Adipocyte (in vitro differentiated cells): ENCODE results near the gene WLS.

Source experiments
- DNase-seq: peaks from one replicate; pipeline ENCODE4 v3.0.0-alpha.2; 2015; ENCODE audit warnings: low read depth
- H3K27me3 ChIP-seq: replicated peaks from 2 replicates; pipeline ENCODE4 v1.7.0; 2013; ENCODE audit warnings: mild to moderate bottlenecking, low read length, moderate library complexity; ENCODE audit not compliant: control insufficient read depth, insufficient read depth
- H3K36me3 ChIP-seq: 2 replicates; pipeline ENCODE4 v1.7.0; 2013; ENCODE audit warnings: low read length, mild to moderate bottlenecking, moderate library complexity; ENCODE audit not compliant: control insufficient read depth, insufficient read depth, severe bottlenecking
- H3K4me1 ChIP-seq: 2 replicates; pipeline ENCODE4 v1.7.0; 2013; ENCODE audit warnings: mild to moderate bottlenecking, low read length, moderate library complexity; ENCODE audit not compliant: control insufficient read depth, insufficient read depth
- H3K4me3 ChIP-seq: 2 replicates; pipeline ENCODE4 v1.7.0; 2013; ENCODE audit warnings: mild to moderate bottlenecking, low read length, moderate library complexity
- H3K9ac ChIP-seq: 2 replicates; pipeline ENCODE4 v1.7.0; 2013; ENCODE audit warnings: mild to moderate bottlenecking, low read length, moderate library complexity
- H3K9me3 ChIP-seq: 2 replicates; pipeline ENCODE4 v1.7.0; 2013; ENCODE audit warnings: mild to moderate bottlenecking, low read length, moderate library complexity; ENCODE audit not compliant: control insufficient read depth

The WLS gene

GRCh38 chr1:68255301-68255700 is 23.0 kb upstream of the WLS start:
- H3K4me3 ChIP-seq, result no peak overlapping the region
- H3K4me1 ChIP-seq, result no peaks in the 10 kb centered on the region
- no peaks in the 10 kb centered on the region for H3K9me3 ChIP-seq
- H3K9ac ChIP-seq, result no peak overlapping the region
- peak; percentile 61 for DNase-seq
- H3K27me3 ChIP-seq, result no peaks in the 10 kb centered on the region
- H3K36me3 ChIP-seq, result no peaks in the 10 kb centered on the region

- no peak overlapping the region for H3K4me3 ChIP-seq
- H3K9ac ChIP-seq, result no peak overlapping the region
- H3K9me3 ChIP-seq, result no peaks in the 10 kb centered on the region
- H3K27me3 ChIP-seq, result no peaks in the 10 kb centered on the region
- H3K36me3 ChIP-seq, result no peaks in the 10 kb centered on the region
- no peaks in the 10 kb centered on the region for H3K4me1 ChIP-seq
- no peak for DNase-seq
These were observed 22.4 kb upstream of the WLS start for GRCh38 chr1:68254667-68255226.

GRCh38 chr1:68237040-68237439 is 4.7 kb upstream of the WLS start:
- H3K36me3 ChIP-seq, result no peaks in the 10 kb centered on the region
- no peaks in the 10 kb centered on the region for H3K9me3 ChIP-seq
- H3K27me3 ChIP-seq, result no peaks in the 10 kb centered on the region
- no peak overlapping the region for H3K9ac ChIP-seq
- H3K4me1 ChIP-seq, result peaks cover 5% of the 10 kb centered on the region
- no peak for DNase-seq
- H3K4me3 ChIP-seq, result no peak overlapping the region

GRCh38 chr1:68234094-68234493 is 1.8 kb upstream of the WLS start:
- Histone ChIP-seq H3K4me1 (peaks cover 22% of the 10 kb centered on the region), H3K36me3 (no peaks in the 10 kb centered on the region), H3K9me3 (no peaks in the 10 kb centered on the region), H3K27me3 (no peaks in the 10 kb centered on the region), H3K9ac (no peak overlapping the region), H3K4me3 (no peak overlapping the region)
- DNase-seq, result no peak

- H3K9ac ChIP-seq, result peak overlapping the region; percentile 97
- H3K27me3 ChIP-seq, result no peaks in the 10 kb centered on the region
- peaks cover 31% of the 10 kb centered on the region for H3K4me1 ChIP-seq
- DNase-seq, result no peak
- peak overlapping the region; percentile 100 for H3K4me3 ChIP-seq
- H3K36me3 ChIP-seq, result no peaks in the 10 kb centered on the region
- H3K9me3 ChIP-seq, result no peaks in the 10 kb centered on the region
These were observed 879 bp upstream of the WLS start for GRCh38 chr1:68233202-68233601.

GRCh38 chr1:68231627-68232288 is 565 bp downstream of the WLS start:
- no peaks in the 10 kb centered on the region for H3K27me3 ChIP-seq
- DNase-seq, result peak; percentile 92
- no peaks in the 10 kb centered on the region for H3K9me3 ChIP-seq
- peaks cover 37% of the 10 kb centered on the region for H3K4me1 ChIP-seq
- peaks cover 2% of the 10 kb centered on the region for H3K36me3 ChIP-seq
- peak overlapping the region; percentile 100 for H3K4me3 ChIP-seq
- H3K9ac ChIP-seq, result peak overlapping the region; percentile 97

- Histone ChIP-seq H3K27me3 (no peaks in the 10 kb centered on the region), H3K9ac (peak overlapping the region; percentile 97), H3K4me1 (peaks cover 37% of the 10 kb centered on the region), H3K9me3 (no peaks in the 10 kb centered on the region), H3K36me3 (peaks cover 3% of the 10 kb centered on the region), H3K4me3 (peak overlapping the region; percentile 100)
- peak; percentile 55 for DNase-seq
These were observed 1.3 kb downstream of the WLS start for GRCh38 chr1:68230901-68231626.

DNA sequence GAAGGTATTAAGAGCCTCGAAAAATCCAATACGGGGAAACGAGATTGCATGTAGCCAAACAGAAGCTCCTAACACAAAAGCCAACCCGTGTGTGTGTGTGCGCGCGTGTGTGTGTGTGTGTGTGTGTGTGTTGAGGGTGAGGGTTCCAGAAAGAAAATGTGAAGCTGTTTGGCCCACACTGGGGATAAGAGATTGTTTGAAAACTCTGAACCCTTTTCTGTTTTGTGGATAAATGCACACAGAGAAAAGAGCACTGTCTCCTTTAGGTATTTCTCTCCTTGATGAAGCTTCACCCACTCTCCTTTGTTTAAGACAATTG is 1.9 kb downstream of the WLS start:
- Histone ChIP-seq H3K27me3 (no peaks in the 10 kb centered on the region), H3K36me3 (peaks cover 3% of the 10 kb centered on the region), H3K9ac (peak overlapping the region; percentile 97), H3K4me1 (peaks cover 37% of the 10 kb centered on the region), H3K9me3 (no peaks in the 10 kb centered on the region), H3K4me3 (peak overlapping the region; percentile 100)
- DNase-seq, result peak; percentile 46

- H3K36me3 ChIP-seq, result peaks cover 3% of the 10 kb centered on the region
- peak overlapping the region; percentile 100 for H3K4me3 ChIP-seq
- H3K9me3 ChIP-seq, result no peaks in the 10 kb centered on the region
- H3K27me3 ChIP-seq, result no peaks in the 10 kb centered on the region
- H3K4me1 ChIP-seq, result peaks cover 37% of the 10 kb centered on the region
- peak overlapping the region; percentile 97 for H3K9ac ChIP-seq
- DNase-seq, result no peak
These were observed 2.5 kb downstream of the WLS start for GRCh38 chr1:68229650-68230483.

DNA sequence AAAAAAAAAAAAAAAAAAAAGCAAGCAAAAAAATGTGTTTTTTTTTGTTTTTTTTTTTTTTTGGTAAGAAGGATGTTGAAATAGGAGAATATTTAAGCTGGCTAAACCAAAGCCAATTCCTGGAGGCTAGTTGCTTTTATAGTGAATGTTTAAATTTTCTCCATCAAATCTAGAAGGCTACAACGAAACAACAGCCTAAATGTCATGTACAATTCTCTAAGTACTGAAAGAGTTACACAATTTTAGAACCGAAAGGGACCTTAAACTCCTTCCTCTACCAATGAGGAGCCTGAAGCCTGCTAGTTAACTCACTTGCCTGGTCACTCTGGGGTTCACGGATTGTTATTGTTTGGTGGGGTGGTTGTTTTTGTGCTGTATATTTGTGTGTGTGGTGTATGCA is 3.5 kb downstream of the WLS start:
- no peaks in the 10 kb centered on the region for H3K9me3 ChIP-seq
- peak overlapping the region; percentile 62 for H3K4me3 ChIP-seq
- H3K36me3 ChIP-seq, result peaks cover 3% of the 10 kb centered on the region
- peak; percentile 79 for DNase-seq
- H3K27me3 ChIP-seq, result no peaks in the 10 kb centered on the region
- peak overlapping the region; percentile 32 for H3K9ac ChIP-seq
- H3K4me1 ChIP-seq, result peaks cover 41% of the 10 kb centered on the region

DNA sequence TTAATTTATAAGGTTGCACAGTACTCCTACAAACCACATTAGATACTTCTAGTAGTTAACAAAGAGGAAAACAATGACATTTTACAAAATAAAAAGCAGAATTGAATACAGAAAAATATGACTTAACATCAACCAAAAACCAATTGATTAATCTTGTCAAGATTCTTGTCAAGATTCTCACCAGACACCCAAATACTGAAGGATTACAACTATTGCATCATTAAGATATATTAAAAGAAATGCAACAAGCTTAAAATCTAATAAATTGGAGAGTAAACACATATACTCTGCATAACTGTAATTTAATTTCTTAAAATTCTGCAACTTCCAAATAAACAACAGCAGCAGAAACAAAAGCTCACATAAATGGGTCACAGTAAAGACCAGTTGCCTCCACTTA is 4.7 kb downstream of the WLS start:
- H3K9me3 ChIP-seq, result no peaks in the 10 kb centered on the region
- no peak overlapping the region for H3K4me3 ChIP-seq
- peaks cover 46% of the 10 kb centered on the region for H3K4me1 ChIP-seq
- DNase-seq, result no peak
- peaks cover 3% of the 10 kb centered on the region for H3K36me3 ChIP-seq
- H3K27me3 ChIP-seq, result no peaks in the 10 kb centered on the region
- H3K9ac ChIP-seq, result no peak overlapping the region
